SK-N-SH (cell line): ENCODE data around the gene BAHCC1. TPM values are rescaled to one million over a fixed set of nuclear protein-coding genes. Genes with fewer than 3 reads are reported as not detected.

Source experiments
- CTCF ChIA-PET: fragments of 300-600, 350-600 bp; formaldehyde crosslinking; extraction: SDS; loops from one replicate; lab custom pipeline; 2021; lab: Yijun Ruan, JAX
- POLR2A ChIA-PET: fragments of 350-600 bp; sonication (Branson Sonifier 250); formaldehyde crosslinking; extraction: SDS; loops from one replicate; lab custom pipeline; 2020; ENCODE audit warnings: antibody characterized with exemption, inconsistent platforms; lab: Yijun Ruan, JAX
- DNase-seq: peaks from one replicate; pipeline ENCODE4 v3.0.0; 2012
- H2AFZ ChIP-seq: fragments of 200-600 bp; sonication (generic); 2 replicates; pipeline ENCODE4 v1.8.1; 2016; ENCODE audit warnings: antibody characterized with exemption, mild to moderate bottlenecking, low read depth
- H3F3A ChIP-seq: fragments of 200-600 bp; sonication (generic); replicated peaks from 2 replicates; pipeline ENCODE3; 2016; ENCODE audit warnings: antibody characterized with exemption, mild to moderate bottlenecking; ENCODE audit not compliant: insufficient read depth
- H3K27ac ChIP-seq, 2 experiments: fragments of 200-500 bp in 1 of 2; fragments of 200-600 bp in 1 of 2; sonication (Bioruptor generic) in 1 of 2; sonication (generic), shearing (Covaris generic) in 1 of 2; 2 replicates each; pipeline versions ENCODE4 v1.5.1 to v1.6.1; 2014 to 2016; ENCODE audit warnings: low read depth in 2 of 2, inconsistent platforms in 1 of 2, low read length in 1 of 2, mild to moderate bottlenecking in 1 of 2, mixed read lengths in 1 of 2
- H3K27me3 ChIP-seq: fragments of 200-600 bp; sonication (generic), shearing (Covaris generic); 2 replicates; pipeline ENCODE4 v1.6.1; 2016; ENCODE audit warnings: mixed run types; ENCODE audit not compliant: insufficient read depth
- H3K36me3 ChIP-seq, 2 experiments: fragments of 200-500 bp in 1 of 2; fragments of 200-600 bp in 1 of 2; sonication (Bioruptor generic) in 1 of 2; sonication (generic) in 1 of 2; replicated peaks in 1 of 2; 2 replicates each; pipeline versions ENCODE3 to v1.5.1; 2014 to 2016; ENCODE audit warnings: low read length in 1 of 2, mild to moderate bottlenecking in 1 of 2; ENCODE audit not compliant: insufficient read depth in 2 of 2, control insufficient read depth in 1 of 2
- H3K4me1 ChIP-seq, 2 experiments: fragments of 200-500 bp in 1 of 2; fragments of 200-600 bp in 1 of 2; sonication (Bioruptor generic) in 1 of 2; sonication (generic), shearing (Covaris generic) in 1 of 2; 2 replicates each; pipeline versions ENCODE4 v1.5.1 to v1.6.1; 2014 to 2016; ENCODE audit warnings: low read depth in 1 of 2, low read length in 1 of 2, mixed run types in 1 of 2; ENCODE audit not compliant: insufficient read depth in 2 of 2, control insufficient read depth in 1 of 2
- H3K4me2 ChIP-seq: fragments of 200-600 bp; sonication (generic), shearing (Covaris generic); 2 replicates; pipeline ENCODE4 v1.6.1; 2017; ENCODE audit warnings: mixed run types
- H3K4me3 ChIP-seq, 2 experiments: fragments of 200-500 bp in 1 of 2; fragments of 200-600 bp in 1 of 2; sonication (Bioruptor generic) in 1 of 2; sonication (generic), shearing (Covaris generic) in 1 of 2; 2 replicates each; pipeline versions ENCODE4 v1.5.1 to v1.8.1; 2014 to 2016; ENCODE audit warnings: low read depth in 2 of 2, inconsistent platforms in 1 of 2, low read length in 1 of 2, mild to moderate bottlenecking in 1 of 2, mixed read lengths in 1 of 2, moderate library complexity in 1 of 2
- H3K79me2 ChIP-seq: fragments of 200-600 bp; sonication (generic); 2 replicates; pipeline ENCODE4 v1.8.1; 2017; ENCODE audit warnings: mild to moderate bottlenecking; ENCODE audit not compliant: insufficient read depth
- H3K9ac ChIP-seq: fragments of 200-600 bp; sonication (generic); 2 replicates; pipeline ENCODE4 v1.6.1; 2017; ENCODE audit warnings: mixed run types
- H3K9me2 ChIP-seq: fragments of 200-600 bp; sonication (generic); 2 replicates; pipeline ENCODE4 v1.6.1; 2017; ENCODE audit warnings: mixed run types
- H3K9me3 ChIP-seq: fragments of 200-600 bp; sonication (generic); 2 replicates; pipeline ENCODE4 v1.6.1; 2017; ENCODE audit warnings: mixed run types, mild to moderate bottlenecking, moderate library complexity
- H4K20me1 ChIP-seq: fragments of 200-600 bp; sonication (generic); 2 replicates; pipeline ENCODE4 v1.6.1; 2017; ENCODE audit warnings: mild to moderate bottlenecking, mixed run types; ENCODE audit not compliant: insufficient read depth
- ELF1 ChIP-seq: IDR thresholded peaks from 2 replicates; pipeline ENCODE4 v1.4.0; 2012
- EZH2phosphoT487 ChIP-seq: fragments of 200-600 bp; sonication (generic); IDR thresholded peaks from 2 replicates; pipeline ENCODE4 v1.6.1; 2017; ENCODE audit warnings: low read depth, mixed run types, mild to moderate bottlenecking, antibody characterized with exemption, moderate library complexity, borderline replicate concordance
- FOXJ3 ChIP-seq: sonication (generic); formaldehyde crosslinking; IDR thresholded peaks from 2 replicates; pipeline ENCODE4 v1.5.1; 2020; ENCODE audit warnings: mild to moderate bottlenecking, missing genetic modification reagents
- JUND ChIP-seq: IDR thresholded peaks from 2 replicates; pipeline ENCODE4 v1.4.0; 2012
- MXI1 ChIP-seq: IDR thresholded peaks from 2 replicates; pipeline ENCODE4 v1.6.1; 2012; ENCODE audit warnings: mild to moderate bottlenecking, low read depth, low read length, improper control_type of control experiment
- NFIC ChIP-seq: IDR thresholded peaks from 2 replicates; pipeline ENCODE4 v1.4.0; 2012; ENCODE audit warnings: borderline replicate concordance
- NRF1 ChIP-seq: IDR thresholded peaks from 2 replicates; pipeline ENCODE4 v1.6.1; 2012; ENCODE audit warnings: low read depth, mild to moderate bottlenecking, low read length
- RXRA ChIP-seq: IDR thresholded peaks from 2 replicates; pipeline ENCODE4 v1.4.0; 2012; ENCODE audit warnings: low read depth, mild to moderate bottlenecking, borderline replicate concordance
- SIN3A ChIP-seq: IDR thresholded peaks from 2 replicates; pipeline ENCODE4 v1.6.1; 2012; ENCODE audit warnings: low read depth, mild to moderate bottlenecking, low read length, moderate library complexity, borderline replicate concordance
- SMC3 ChIP-seq: IDR thresholded peaks from 2 replicates; pipeline ENCODE4 v1.6.1; 2012; ENCODE audit warnings: low read depth, low read length, improper control_type of control experiment
- YY1 ChIP-seq: IDR thresholded peaks from 2 replicates; pipeline ENCODE4 v1.4.0; 2012; ENCODE audit warnings: low read depth, mild to moderate bottlenecking
- WGBS: methylation state at CpG from one replicate; pipeline ENCODE4 v1.1.6; 2017; ENCODE audit warnings: low lambda C conversion rate; 5-methylcytosine and 5-hydroxymethylcytosine counted together
- polyA plus RNA-seq, 3 experiments: library from polyadenylated mRNA; depleted of rRNA; stranded (reverse); fragments of >200 nt; gene quantifications; 2 replicates each; pipeline ENCODE4 v1.2.3, GENCODE V29; 2012
- TF ChIP-seq, protein P1 (sequence below): fragments of 150-350 bp; IDR thresholded peaks from 2 replicates; pipeline ENCODE4 v1.6.1; 2017; ENCODE audit warnings: antibody characterized with exemption, low read length, low read depth, borderline replicate concordance
- TF ChIP-seq, protein P2 (sequence below): IDR thresholded peaks from 2 replicates; pipeline ENCODE4; 2012
- TF ChIP-seq, protein P3 (sequence below): IDR thresholded peaks from 2 replicates; pipeline ENCODE4 v1.6.1; 2012; ENCODE audit warnings: mild to moderate bottlenecking, low read depth, low read length, moderate library complexity
- TF ChIP-seq, protein P4 (sequence below): fragments of 200-600 bp; sonication (generic); IDR thresholded peaks from 2 replicates; pipeline ENCODE4 v1.6.1; 2017; ENCODE audit warnings: antibody characterized with exemption, mild to moderate bottlenecking, moderate library complexity
- TF ChIP-seq, protein P5 (sequence below): fragments of 150-350 bp; IDR thresholded peaks from 2 replicates; pipeline ENCODE4 v1.6.1; 2016; ENCODE audit warnings: mild to moderate bottlenecking, low read depth, low read length

BAHCC1 gene
- polyA plus RNA-seq, 1 of the 3 experiments (the other 2 are of a cell fraction), result 6.4 TPM

DNA sequence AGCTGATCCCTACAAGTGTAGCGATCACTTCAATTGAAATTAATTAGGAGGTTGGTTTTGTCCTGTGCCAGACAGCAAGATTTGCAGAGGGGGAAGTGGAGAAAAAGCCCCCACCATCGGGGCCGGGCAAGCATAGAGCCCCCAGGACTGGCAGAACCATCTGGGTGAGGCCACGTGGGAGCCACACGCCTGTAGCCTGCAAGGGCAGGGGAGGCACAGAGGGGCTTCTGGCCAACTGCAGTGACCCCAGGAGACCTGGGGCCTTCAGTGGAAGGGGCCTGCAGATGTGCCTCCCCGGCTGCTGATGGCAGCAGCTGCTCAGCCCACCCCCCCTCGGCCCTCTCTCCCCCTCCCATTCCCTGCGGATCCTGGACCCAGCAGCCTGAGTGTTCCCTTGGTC, 54.1 kb downstream of the BAHCC1 start:
- Histone ChIP-seq H3K4me3 (no peak overlapping the region), H3K9me2 (no peaks in the 10 kb centered on the region), H2AFZ (no peak overlapping the region), H3K79me2 (no peaks in the 10 kb centered on the region), H3K27ac (no peak overlapping the region), H4K20me1 (no peaks in the 10 kb centered on the region), H3K36me3 (no peaks in the 10 kb centered on the region), H3K9ac (no peak overlapping the region), H3K4me2 (no peak overlapping the region), H3K27me3 (no peaks in the 10 kb centered on the region), H3K9me3 (no peaks in the 10 kb centered on the region), H3K4me1 (peaks cover 0 to 3% of the 10 kb centered on the region in 2 experiments; a peak in 1 of 4 replicates), H3F3A (no peaks in the 10 kb centered on the region)
- no peak for DNase-seq
- POLR2A ChIA-PET, result no interaction called here
- 77% methylated on average over 8 of the region's 8 CpGs for WGBS
- CTCF ChIA-PET, result interaction anchor here (0.9 to 9.8 kb wide), 3 partner anchors 8 to 32 kb away, joined by 3 to 85 read pairs (median 6); no protein-coding TSS in a partner anchor
- no peak for TF ChIP-seq RXRA
- TF ChIP-seq NFIC, result no peak
- no peak for TF ChIP-seq SMC3
- TF ChIP-seq ELF1, result no peak
- TF ChIP-seq JUND, result no peak
- TF ChIP-seq, protein P1, sequence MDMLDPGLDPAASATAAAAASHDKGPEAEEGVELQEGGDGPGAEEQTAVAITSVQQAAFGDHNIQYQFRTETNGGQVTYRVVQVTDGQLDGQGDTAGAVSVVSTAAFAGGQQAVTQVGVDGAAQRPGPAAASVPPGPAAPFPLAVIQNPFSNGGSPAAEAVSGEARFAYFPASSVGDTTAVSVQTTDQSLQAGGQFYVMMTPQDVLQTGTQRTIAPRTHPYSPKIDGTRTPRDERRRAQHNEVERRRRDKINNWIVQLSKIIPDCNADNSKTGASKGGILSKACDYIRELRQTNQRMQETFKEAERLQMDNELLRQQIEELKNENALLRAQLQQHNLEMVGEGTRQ, result no peak
- no peak for TF ChIP-seq FOXJ3
- TF ChIP-seq, protein P2, sequence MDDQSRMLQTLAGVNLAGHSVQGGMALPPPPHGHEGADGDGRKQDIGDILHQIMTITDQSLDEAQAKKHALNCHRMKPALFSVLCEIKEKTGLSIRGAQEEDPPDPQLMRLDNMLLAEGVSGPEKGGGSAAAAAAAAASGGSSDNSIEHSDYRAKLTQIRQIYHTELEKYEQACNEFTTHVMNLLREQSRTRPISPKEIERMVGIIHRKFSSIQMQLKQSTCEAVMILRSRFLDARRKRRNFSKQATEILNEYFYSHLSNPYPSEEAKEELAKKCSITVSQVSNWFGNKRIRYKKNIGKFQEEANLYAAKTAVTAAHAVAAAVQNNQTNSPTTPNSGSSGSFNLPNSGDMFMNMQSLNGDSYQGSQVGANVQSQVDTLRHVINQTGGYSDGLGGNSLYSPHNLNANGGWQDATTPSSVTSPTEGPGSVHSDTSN, result no peak
- TF ChIP-seq, protein P3, sequence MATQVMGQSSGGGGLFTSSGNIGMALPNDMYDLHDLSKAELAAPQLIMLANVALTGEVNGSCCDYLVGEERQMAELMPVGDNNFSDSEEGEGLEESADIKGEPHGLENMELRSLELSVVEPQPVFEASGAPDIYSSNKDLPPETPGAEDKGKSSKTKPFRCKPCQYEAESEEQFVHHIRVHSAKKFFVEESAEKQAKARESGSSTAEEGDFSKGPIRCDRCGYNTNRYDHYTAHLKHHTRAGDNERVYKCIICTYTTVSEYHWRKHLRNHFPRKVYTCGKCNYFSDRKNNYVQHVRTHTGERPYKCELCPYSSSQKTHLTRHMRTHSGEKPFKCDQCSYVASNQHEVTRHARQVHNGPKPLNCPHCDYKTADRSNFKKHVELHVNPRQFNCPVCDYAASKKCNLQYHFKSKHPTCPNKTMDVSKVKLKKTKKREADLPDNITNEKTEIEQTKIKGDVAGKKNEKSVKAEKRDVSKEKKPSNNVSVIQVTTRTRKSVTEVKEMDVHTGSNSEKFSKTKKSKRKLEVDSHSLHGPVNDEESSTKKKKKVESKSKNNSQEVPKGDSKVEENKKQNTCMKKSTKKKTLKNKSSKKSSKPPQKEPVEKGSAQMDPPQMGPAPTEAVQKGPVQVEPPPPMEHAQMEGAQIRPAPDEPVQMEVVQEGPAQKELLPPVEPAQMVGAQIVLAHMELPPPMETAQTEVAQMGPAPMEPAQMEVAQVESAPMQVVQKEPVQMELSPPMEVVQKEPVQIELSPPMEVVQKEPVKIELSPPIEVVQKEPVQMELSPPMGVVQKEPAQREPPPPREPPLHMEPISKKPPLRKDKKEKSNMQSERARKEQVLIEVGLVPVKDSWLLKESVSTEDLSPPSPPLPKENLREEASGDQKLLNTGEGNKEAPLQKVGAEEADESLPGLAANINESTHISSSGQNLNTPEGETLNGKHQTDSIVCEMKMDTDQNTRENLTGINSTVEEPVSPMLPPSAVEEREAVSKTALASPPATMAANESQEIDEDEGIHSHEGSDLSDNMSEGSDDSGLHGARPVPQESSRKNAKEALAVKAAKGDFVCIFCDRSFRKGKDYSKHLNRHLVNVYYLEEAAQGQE, result no peak
- no peak for TF ChIP-seq SIN3A
- TF ChIP-seq, protein P4, sequence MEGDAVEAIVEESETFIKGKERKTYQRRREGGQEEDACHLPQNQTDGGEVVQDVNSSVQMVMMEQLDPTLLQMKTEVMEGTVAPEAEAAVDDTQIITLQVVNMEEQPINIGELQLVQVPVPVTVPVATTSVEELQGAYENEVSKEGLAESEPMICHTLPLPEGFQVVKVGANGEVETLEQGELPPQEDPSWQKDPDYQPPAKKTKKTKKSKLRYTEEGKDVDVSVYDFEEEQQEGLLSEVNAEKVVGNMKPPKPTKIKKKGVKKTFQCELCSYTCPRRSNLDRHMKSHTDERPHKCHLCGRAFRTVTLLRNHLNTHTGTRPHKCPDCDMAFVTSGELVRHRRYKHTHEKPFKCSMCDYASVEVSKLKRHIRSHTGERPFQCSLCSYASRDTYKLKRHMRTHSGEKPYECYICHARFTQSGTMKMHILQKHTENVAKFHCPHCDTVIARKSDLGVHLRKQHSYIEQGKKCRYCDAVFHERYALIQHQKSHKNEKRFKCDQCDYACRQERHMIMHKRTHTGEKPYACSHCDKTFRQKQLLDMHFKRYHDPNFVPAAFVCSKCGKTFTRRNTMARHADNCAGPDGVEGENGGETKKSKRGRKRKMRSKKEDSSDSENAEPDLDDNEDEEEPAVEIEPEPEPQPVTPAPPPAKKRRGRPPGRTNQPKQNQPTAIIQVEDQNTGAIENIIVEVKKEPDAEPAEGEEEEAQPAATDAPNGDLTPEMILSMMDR, result no peak
- no peak for TF ChIP-seq NRF1
- no peak for TF ChIP-seq MXI1
- no peak for TF ChIP-seq YY1
- no peak for TF ChIP-seq EZH2phosphoT487
- TF ChIP-seq, protein P5, sequence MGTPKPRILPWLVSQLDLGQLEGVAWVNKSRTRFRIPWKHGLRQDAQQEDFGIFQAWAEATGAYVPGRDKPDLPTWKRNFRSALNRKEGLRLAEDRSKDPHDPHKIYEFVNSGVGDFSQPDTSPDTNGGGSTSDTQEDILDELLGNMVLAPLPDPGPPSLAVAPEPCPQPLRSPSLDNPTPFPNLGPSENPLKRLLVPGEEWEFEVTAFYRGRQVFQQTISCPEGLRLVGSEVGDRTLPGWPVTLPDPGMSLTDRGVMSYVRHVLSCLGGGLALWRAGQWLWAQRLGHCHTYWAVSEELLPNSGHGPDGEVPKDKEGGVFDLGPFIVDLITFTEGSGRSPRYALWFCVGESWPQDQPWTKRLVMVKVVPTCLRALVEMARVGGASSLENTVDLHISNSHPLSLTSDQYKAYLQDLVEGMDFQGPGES, result no peak
